ENCODE measurements around the gene EID2B.

The EID2B gene

GRCh38 chr19:39531834-39532232 lies 819 bp downstream of the EID2B start:
- no peak for DNase-seq

DNA sequence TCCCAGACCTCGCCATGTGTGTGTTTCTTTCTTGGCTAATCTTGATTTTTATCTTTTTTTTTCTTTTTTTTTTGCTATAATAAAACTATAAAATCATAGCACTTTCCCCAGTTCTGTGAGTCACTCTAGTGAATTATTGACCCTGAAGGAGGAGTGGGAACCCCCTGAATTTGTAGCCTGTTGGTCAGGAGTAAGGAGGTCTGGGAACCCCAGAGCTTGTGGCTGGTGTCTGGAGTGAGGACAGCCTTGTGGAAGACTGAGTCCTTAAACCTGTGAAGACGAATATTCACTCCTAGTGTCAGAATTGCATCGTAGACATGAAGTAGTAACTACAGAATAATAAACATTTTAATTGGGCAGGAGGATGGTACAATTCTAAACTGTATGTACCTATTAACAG lies 7.4 kb downstream of the EID2B start:
- no peak for DNase-seq

- DNase-seq: no peak
Observed at GRCh38 chr19:39524495-39524894, 8.2 kb downstream of the EID2B start.

DNA sequence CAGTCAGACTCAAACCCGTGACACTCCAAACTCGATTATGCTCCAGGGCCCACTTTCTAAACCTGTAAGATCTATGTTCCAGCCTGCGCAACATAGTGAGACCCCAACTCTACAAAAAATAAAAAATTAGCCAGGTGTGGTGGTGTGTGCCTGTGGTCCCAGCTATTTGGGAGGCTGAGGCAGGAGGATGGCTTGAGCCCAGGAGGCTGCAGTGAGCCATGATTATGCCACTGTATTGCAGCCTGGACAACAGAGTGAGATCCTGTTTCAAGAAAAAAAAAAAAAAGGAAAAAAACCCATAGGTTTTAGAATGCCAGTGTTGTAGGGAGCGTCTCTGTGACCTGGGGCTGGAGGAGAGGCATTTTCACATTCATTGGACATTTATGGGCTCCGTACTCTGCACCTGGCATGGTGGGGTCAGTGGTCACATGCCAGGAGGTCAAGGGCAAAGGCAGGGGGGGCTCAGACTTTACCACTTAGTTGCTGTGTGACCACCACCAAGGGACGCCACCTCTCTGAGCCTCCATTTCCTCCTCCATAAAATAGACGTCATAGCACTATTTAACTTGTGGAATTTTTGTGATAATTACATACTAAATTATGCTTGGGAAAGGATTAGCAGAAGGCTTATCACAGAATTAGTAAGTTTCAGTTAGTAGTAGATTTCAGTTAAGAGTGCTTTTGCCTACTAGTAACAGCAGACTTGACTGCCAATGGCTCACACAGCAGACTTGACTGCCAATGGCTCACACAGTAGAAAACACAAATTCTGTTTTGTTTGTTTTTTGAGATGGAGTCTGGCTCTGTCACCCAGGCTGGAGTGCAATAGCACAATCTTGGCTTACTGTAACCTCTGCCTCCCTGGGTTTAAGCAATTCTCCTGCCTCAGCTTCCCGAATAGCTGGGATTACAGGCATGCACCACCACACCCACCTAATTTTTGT lies 11.8 kb downstream of the EID2B start:
- no peak for DNase-seq

DNA sequence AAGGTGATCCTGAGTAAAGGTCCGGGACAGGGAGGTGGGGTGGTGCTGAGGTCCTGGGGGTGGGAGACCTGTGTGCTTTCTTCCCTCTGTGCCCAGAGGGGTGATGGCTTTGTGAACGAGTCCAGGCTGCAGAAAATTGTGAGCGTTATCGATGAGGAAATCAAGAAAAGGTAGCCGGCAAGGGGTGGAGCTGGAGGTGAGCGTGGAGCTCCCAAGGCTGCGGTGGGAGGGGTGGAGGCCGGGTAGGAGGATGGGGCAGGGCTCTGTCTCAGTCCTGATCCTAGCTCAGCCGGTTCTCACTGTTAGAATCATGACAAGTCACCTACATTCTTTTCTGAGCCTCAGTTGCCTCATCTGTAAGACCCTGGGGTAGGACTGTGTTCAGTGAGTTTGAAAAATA lies 13.7 kb downstream of the EID2B start:
- DNase-seq: no peak

DNA sequence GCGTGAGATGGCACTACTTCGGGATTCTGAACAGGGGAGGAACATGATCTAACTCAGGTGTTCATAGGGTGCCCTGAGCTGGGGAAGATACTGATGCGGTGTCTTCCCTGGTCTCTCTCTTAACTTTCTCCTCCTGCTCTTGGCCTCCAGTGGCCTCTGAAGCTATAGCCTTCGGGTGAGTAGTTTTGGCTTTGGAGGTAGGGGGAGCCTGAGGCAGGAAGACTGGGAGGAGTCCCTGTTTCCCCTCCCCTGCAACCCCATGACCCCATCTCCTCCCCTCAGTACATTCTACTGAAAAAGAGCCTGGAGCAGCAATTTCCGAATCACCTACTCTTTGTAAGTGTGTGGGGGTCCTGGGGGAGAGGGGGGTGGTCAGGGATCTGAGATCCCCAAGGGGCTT lies 14.2 kb downstream of the EID2B start:
- no peak for DNase-seq

- no peak for DNase-seq
Observed at GRCh38 chr19:39517432-39517831, 15.2 kb downstream of the EID2B start.

- DNase-seq: no peak
Observed at GRCh38 chr19:39516270-39516669, 16.4 kb downstream of the EID2B start.

GRCh38 chr19:39515551-39516191 lies 17.0 kb downstream of the EID2B start:
- no peak for DNase-seq

DNA sequence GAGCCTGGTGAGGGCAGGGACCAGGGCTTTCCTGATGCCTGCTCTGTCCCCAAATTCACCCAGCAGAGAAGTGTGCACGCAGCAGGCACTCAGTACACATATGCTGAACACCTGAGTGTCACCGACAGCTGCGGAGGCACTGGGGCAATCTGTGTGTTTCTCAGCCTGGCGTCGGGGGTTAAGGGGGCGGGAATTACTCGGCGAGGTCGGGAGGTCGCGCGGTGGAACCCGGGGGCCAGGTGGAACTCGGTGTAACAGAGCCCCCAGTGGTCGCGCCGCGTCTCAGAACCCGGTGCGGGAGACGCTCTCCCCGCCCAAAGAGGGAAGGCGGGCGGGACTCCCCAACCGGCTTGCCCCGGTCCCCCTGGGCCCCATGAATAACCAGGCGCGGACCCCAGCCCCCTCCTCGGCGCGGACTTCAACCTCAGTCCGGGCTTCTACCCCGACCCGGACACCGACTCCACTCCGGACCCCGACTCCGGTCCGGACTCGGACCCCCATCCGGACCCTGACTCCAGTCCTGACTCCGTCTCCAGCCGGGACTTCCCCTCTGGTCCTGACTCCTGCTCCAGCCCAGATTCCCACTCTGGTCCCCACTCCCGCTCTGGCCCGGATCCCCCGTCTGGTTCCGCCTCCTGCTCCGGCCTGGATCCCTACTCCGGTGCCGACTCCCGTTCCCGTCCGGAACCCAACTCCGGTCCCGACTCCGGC lies 17.7 kb downstream of the EID2B start, which contains the start of gene SELENOV:
Gene SELENOV (plus strand): TSS at position 300 of the 711 bp plus-strand sequence. CDS start 74 bp downstream, at position 374.
- peak; percentile 45 for DNase-seq

- no peak for DNase-seq
Observed at GRCh38 chr19:39512988-39513387, 19.7 kb downstream of the EID2B start.

GRCh38 chr19:39509233-39509632 lies 23.4 kb downstream of the EID2B start:
- DNase-seq: no peak

- DNase-seq: no peak
Observed at GRCh38 chr19:39508629-39509028, 24.0 kb downstream of the EID2B start.

GRCh38 chr19:39507715-39508364 lies 24.8 kb downstream of the EID2B start:
- no peak for DNase-seq

DNA sequence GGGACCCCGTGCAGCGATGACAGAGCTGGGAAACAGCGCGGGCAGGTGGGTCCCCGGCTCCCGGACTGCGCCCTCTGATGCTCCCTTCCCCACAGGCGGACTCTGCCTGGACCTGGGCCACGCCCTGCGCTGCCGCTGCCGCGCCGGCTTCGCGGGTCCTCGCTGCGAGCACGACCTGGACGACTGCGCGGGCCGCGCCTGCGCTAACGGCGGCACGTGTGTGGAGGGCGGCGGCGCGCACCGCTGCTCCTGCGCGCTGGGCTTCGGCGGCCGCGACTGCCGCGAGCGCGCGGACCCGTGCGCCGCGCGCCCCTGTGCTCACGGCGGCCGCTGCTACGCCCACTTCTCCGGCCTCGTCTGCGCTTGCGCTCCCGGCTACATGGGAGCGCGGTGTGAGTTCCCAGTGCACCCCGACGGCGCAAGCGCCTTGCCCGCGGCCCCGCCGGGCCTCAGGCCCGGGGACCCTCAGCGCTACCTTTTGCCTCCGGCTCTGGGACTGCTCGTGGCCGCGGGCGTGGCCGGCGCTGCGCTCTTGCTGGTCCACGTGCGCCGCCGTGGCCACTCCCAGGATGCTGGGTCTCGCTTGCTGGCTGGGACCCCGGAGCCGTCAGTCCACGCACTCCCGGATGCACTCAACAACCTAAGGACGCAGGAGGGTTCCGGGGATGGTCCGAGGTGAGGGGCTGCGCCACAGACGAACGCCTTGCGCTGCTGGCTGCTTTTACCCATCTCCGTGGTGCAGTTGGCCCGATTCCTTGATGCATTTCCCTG lies 25.5 kb downstream of the EID2B start:
- peak; percentile 75 for DNase-seq

- no peak for DNase-seq
Observed at GRCh38 chr19:39506598-39506943, 26.1 kb downstream of the EID2B start.

DNA sequence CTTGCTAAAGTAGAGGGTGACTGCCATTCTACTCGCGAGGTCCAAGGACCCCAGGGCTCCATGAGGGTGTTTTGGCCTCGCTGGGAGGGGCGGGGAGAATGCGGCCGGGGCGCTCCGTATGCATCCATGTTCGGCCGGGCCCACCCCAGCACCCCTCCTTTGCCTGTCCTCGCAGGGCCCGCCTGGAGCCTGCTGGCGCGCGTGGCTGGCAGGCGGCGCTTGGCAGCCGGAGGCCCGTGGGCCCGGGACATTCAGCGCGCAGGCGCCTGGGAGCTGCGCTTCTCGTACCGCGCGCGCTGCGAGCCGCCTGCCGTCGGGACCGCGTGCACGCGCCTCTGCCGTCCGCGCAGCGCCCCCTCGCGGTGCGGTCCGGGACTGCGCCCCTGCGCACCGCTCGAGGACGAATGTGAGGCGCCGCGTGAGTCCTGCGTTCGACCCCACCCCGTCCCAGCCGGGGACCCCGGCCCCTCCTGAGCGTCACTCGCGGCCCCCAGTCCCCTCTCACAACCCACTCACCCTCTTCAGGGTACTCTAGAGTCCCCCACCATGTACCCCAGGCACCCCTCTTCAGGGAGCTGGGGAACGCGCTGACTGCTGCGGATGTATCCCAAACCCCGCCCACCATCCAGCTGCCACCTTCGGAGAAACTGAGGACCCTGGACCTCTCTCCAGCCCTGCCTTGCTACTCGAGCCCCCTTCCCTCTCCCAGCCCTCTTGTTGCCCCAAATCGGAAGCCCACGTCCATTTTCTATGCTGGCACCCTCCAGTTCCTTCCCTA lies 29.8 kb downstream of the EID2B start:
- peak; percentile 86 for DNase-seq

DNA sequence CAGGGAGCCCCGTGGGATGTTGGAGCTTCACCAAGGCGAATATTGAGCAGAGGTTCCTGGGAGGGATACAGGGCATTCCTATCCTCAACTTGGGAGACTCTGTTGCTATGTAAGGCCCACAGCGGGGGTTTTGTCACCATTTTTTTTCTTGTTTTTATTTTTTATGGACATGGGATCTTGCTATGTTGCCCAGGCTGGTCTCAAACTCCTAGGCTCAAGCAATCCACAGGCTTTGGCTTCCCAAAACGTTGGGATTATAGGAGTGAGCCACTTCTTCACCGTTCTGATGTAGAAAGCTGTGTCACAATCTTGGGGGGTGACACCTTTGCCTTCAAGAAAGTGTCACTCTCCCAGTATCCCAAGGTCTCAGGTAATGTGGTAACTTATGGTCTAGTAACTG lies 31.3 kb downstream of the EID2B start:
- no peak for DNase-seq

DNA sequence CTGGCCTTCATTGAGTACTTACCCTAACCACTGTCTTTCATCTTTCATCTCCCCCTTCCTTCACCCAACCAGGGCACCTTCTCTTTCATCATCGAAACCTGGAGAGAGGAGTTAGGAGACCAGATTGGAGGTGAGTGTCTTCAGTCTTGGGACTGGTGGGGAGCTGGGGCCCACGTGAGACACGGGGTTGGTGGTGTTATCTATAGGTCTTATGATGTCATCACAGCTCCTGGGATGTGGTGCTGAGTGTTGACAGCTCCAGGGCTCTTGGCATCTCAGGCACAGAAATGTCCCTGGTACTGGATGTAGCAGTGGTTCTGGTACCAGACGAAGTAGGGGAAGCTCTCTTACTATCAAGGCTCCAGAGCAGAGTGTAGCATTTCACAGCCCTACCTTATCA lies 32.1 kb downstream of the EID2B start:
- DNase-seq: no peak

GRCh38 chr19:39499932-39500331 lies 32.7 kb downstream of the EID2B start:
- no peak for DNase-seq

All from stimulated activated CD8-positive, alpha-beta memory T cell treated with anti-CD3 and anti-CD28 coated beads, Interleukin-4, amount 100 ng/mL, for 48 hours (primary cell).